Right lobe of liver (tissue), 4 donors: ENCODE results near the gene INPP5D.

Experiments used
- POLR2A ChIP-seq: fragments of 450-650 bp; IDR thresholded peaks from one replicate; pipeline ENCODE4 v1.6.1; 2017; ENCODE audit warnings: antibody characterized with exemption, mild to moderate bottlenecking
- TF ChIP-seq, protein P1 (sequence below), 4 donors: fragments of 200-600 bp in 3 of 4; fragments of 450-650 bp in 1 of 4; IDR thresholded peaks; one replicate each; pipeline versions ENCODE4 v1.5.1 to v1.8.0; 2016 to 2022; ENCODE audit warnings: antibody characterized with exemption in 4 of 4, mild to moderate bottlenecking in 2 of 4
- donor health status: DM: no; HTN: no; CAD: no.
- donor health status: DM: no; HTN: no; CAD: no.
- donor health status: DM: no; HTN: yes; CAD: no.

DNA sequence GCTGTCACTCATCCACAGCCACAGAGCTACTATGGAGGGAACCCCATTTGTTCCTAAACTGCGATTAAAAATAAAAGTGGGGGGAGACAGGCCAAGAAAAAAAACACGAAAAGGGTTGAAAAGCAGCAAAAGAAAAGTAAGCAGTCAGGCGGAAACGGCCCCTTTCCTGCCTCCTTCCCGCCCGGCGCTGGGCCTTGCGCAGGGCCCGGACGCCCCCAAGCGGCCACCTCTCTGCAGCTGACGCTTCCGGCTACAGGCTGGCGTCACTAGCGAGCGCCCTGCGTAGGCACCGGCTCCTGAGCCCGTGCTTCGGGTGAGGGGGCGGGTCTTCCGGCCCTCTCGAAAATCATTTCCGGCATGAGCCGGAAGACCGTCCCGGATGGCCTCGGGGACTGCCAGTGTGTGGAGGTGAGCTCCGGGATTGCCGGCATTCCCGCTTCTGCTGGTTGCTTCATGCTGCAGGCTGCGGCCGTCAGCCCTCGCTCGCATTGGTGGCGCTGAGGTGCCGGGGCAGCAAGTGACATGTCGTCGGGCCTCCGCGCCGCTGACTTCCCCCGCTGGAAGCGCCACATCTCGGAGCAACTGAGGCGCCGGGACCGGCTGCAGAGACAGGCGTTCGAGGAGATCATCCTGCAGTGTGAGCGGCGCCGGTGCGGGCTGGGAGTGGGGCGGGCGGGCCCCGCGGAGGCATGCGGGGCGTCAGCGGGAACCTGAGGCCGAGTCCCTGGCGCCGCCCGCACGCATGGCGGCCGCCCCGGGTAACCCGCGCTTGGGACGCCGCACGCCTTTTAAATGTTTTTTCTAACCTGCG is 191.4 kb downstream of the INPP5D start, which contains the start of gene ATG16L1:
- TF ChIP-seq, protein P1, sequence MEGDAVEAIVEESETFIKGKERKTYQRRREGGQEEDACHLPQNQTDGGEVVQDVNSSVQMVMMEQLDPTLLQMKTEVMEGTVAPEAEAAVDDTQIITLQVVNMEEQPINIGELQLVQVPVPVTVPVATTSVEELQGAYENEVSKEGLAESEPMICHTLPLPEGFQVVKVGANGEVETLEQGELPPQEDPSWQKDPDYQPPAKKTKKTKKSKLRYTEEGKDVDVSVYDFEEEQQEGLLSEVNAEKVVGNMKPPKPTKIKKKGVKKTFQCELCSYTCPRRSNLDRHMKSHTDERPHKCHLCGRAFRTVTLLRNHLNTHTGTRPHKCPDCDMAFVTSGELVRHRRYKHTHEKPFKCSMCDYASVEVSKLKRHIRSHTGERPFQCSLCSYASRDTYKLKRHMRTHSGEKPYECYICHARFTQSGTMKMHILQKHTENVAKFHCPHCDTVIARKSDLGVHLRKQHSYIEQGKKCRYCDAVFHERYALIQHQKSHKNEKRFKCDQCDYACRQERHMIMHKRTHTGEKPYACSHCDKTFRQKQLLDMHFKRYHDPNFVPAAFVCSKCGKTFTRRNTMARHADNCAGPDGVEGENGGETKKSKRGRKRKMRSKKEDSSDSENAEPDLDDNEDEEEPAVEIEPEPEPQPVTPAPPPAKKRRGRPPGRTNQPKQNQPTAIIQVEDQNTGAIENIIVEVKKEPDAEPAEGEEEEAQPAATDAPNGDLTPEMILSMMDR (IDR thresholded peaks at IDR 0.05) = peak; percentile 95 to 98 (median 96)
- peak; percentile 95 for TF ChIP-seq POLR2A
